Stimulated activated CD4-positive, alpha-beta T cell treated with anti-CD3 and anti-CD28 coated beads, TNF-alpha, amount 100 ng/mL, for 24 hours (primary cell): ENCODE data around the gene FBXO36.
"Not testable (repeated sequence)": the region's sequence is repeated elsewhere in the genome, so short reads cannot be mapped to it uniquely, and the experiment has no call there.

Source experiments
- DNase-seq, 3 experiments: peaks; one replicate each; pipeline ENCODE4 v3.0.0-alpha.2; 2020; ENCODE audit warnings: low read depth in 3 of 3

Gene FBXO36

GRCh38 chr2:229922449-229923386 is at the start of gene FBXO36:
Gene FBXO36, plus strand, starts transcription at chr2:229922503. Its CDS starts 11 bp downstream, at chr2:229922514.
- peak; percentile 76 to 87 (median 81) for DNase-seq

GRCh38 chr2:229873123-229873581 is 49.2 kb upstream of the FBXO36 start:
- DNase-seq = no peak

- DNase-seq = no peak
Measured at GRCh38 chr2:229874647-229875046, 47.7 kb upstream of the FBXO36 start.

- no peak for DNase-seq
Measured at GRCh38 chr2:229875549-229875948, 46.8 kb upstream of the FBXO36 start.

- no peak for DNase-seq
Measured at GRCh38 chr2:229879191-229879950, 42.9 kb upstream of the FBXO36 start.

- no peak for DNase-seq
Measured at GRCh38 chr2:229880892-229881586, 41.3 kb upstream of the FBXO36 start.

- no peak for DNase-seq
Measured at GRCh38 chr2:229882583-229882982, 39.7 kb upstream of the FBXO36 start.

GRCh38 chr2:229884775-229885699 is 37.3 kb upstream of the FBXO36 start:
- no peak for DNase-seq

- DNase-seq = no peak
Measured at GRCh38 chr2:229887441-229887840, 34.9 kb upstream of the FBXO36 start.

GRCh38 chr2:229888031-229888430 is 34.3 kb upstream of the FBXO36 start:
- no peak for DNase-seq

GRCh38 chr2:229889023-229889422 is 33.3 kb upstream of the FBXO36 start:
- DNase-seq = no peak

GRCh38 chr2:229896857-229897256 is 25.4 kb upstream of the FBXO36 start:
- no peak for DNase-seq

- DNase-seq = no peak
Measured at GRCh38 chr2:229899604-229900003, 22.7 kb upstream of the FBXO36 start.

- DNase-seq = no peak
Measured at GRCh38 chr2:229900012-229900411, 22.3 kb upstream of the FBXO36 start.

GRCh38 chr2:229900514-229900913 is 21.8 kb upstream of the FBXO36 start:
- DNase-seq = not testable (repeated sequence)

- DNase-seq = no peak
Measured at GRCh38 chr2:229901819-229902218, 20.5 kb upstream of the FBXO36 start.

- DNase-seq = no peak
Measured at GRCh38 chr2:229903037-229903436, 19.3 kb upstream of the FBXO36 start.

- no peak for DNase-seq
Measured at GRCh38 chr2:229905601-229906000, 16.7 kb upstream of the FBXO36 start.

GRCh38 chr2:229909090-229909489 is 13.2 kb upstream of the FBXO36 start:
- DNase-seq = no peak

GRCh38 chr2:229910147-229910831 is 12.0 kb upstream of the FBXO36 start:
- DNase-seq = no peak
